Endothelial cell of umbilical vein (primary cell): ENCODE results near the gene TSPAN31. TPM values are rescaled to one million over a fixed set of nuclear protein-coding genes. Genes with fewer than 3 reads are reported as not detected.

Experiments
- BruUV-seq: library from RNA; stranded (reverse); fragments of 400-500 nt; replicated peaks from 2 replicates; lab custom pipeline; 2021; lab: Mats Ljungman, UMichigan
- CTCF ChIA-PET: fragments of 300-600, 350-600 bp; sonication (Branson Sonifier 250); formaldehyde crosslinking; loops from one replicate; lab custom pipeline; 2021; ENCODE audit warnings: antibody characterized with exemption, inconsistent platforms; lab: Charles Lee
- POLR2A ChIA-PET: fragments of 300-600, 350-600 bp; sonication (Branson Sonifier 250); formaldehyde crosslinking; loops from one replicate; lab custom pipeline; 2021; ENCODE audit warnings: antibody characterized with exemption, inconsistent platforms; lab: Charles Lee
- DNase-seq: peaks from one replicate; pipeline ENCODE4 v3.0.0-alpha.2; 2011; ENCODE audit warnings: low read depth, low spot score
- FAIRE-seq: peaks from 2 replicates; lab custom pipeline; 2011; peaks lifted over from hg19 to GRCh38; lab: Jason Lieb, UNC
- H2AFZ ChIP-seq: 2 replicates; pipeline ENCODE4 v1.6.0; 2012; ENCODE audit warnings: low read depth, low read length, control low read depth, inconsistent platforms
- H3K27ac ChIP-seq: 2 replicates; pipeline ENCODE4 v1.5.1; 2011; ENCODE audit warnings: low read depth, mild to moderate bottlenecking, control low read depth, low read length, moderate library complexity; ENCODE audit not compliant: insufficient read depth
- H3K27me3 ChIP-seq, 2 experiments: 2 replicates each; pipeline versions ENCODE4 v1.6.0 to v1.6.1; 2011; ENCODE audit warnings: low read length in 2 of 2, mixed read lengths in 1 of 2; ENCODE audit not compliant: control insufficient read depth in 2 of 2, insufficient read depth in 2 of 2
- H3K36me3 ChIP-seq, 2 experiments: 2 replicates in 1 of 2; 3 replicates in 1 of 2; pipeline ENCODE4 v1.5.1; 2011; ENCODE audit warnings: low read length in 2 of 2, mild to moderate bottlenecking in 1 of 2, moderate library complexity in 1 of 2; ENCODE audit not compliant: control insufficient read depth in 2 of 2, insufficient read depth in 2 of 2; ENCODE audit errors: extremely low read depth in 1 of 2
- H3K4me1 ChIP-seq: 3 replicates; pipeline ENCODE4 v1.5.1; 2011; ENCODE audit warnings: mild to moderate bottlenecking, low read length; ENCODE audit not compliant: control insufficient read depth, insufficient read depth; ENCODE audit errors: extremely low read depth
- H3K4me2 ChIP-seq: 2 replicates; pipeline ENCODE4 v1.6.1; 2011; ENCODE audit warnings: low read length, control low read depth, mixed read lengths; ENCODE audit not compliant: insufficient read depth
- H3K4me3 ChIP-seq, 3 experiments: fragments of 200-600 bp in 1 of 3; sonication (generic), shearing (Covaris generic) in 1 of 3; replicated peaks in 1 of 3; 2 replicates each; pipeline ENCODE4 v1.5.1; 2011 to 2016; ENCODE audit warnings: control low read depth in 3 of 3, low read length in 3 of 3, mild to moderate bottlenecking in 2 of 3, inconsistent platforms in 1 of 3, low read depth in 1 of 3, moderate library complexity in 1 of 3; ENCODE audit not compliant: insufficient read depth in 1 of 3
- H3K79me2 ChIP-seq: 2 replicates; pipeline ENCODE4 v1.6.0; 2012; ENCODE audit warnings: low read length, inconsistent platforms; ENCODE audit not compliant: control insufficient read depth, insufficient read depth
- H3K9ac ChIP-seq: replicated peaks from 2 replicates; pipeline ENCODE3; 2011; ENCODE audit warnings: low read length, control low read depth; ENCODE audit not compliant: insufficient read depth; ENCODE audit errors: extremely low read depth
- H3K9me1 ChIP-seq: replicated peaks from 3 replicates; pipeline ENCODE4 v1.6.0; 2011; ENCODE audit warnings: mild to moderate bottlenecking, low read length; ENCODE audit not compliant: control insufficient read depth, insufficient read depth; ENCODE audit errors: extremely low read depth
- H3K9me3 ChIP-seq: replicated peaks from 2 replicates; pipeline ENCODE4 v1.5.1; 2012; ENCODE audit warnings: low read length, inconsistent platforms; ENCODE audit not compliant: control insufficient read depth, insufficient read depth
- H4K20me1 ChIP-seq: replicated peaks from 2 replicates; pipeline ENCODE3; 2011; ENCODE audit warnings: mild to moderate bottlenecking, low read length; ENCODE audit not compliant: control insufficient read depth, insufficient read depth; ENCODE audit errors: extremely low read depth
- CTCF ChIP-seq, 2 donors: IDR thresholded peaks; 1 replicate in 1 of 2; 2 replicates in 1 of 2; pipeline ENCODE4 v1.5.1; 2011; ENCODE audit warnings: low read length in 2 of 2, mild to moderate bottlenecking in 2 of 2, moderate library complexity in 2 of 2, control low read depth in 1 of 2, inconsistent platforms in 1 of 2, low read depth in 1 of 2; ENCODE audit not compliant: insufficient read depth in 1 of 2; ENCODE audit errors: extremely low read depth in 1 of 2
- EZH2 ChIP-seq: IDR thresholded peaks from 2 replicates; pipeline ENCODE4 v1.6.1; 2012; ENCODE audit warnings: borderline replicate concordance, low read depth, mild to moderate bottlenecking, moderate library complexity, low read length, inconsistent platforms; ENCODE audit not compliant: severe bottlenecking
- FOS ChIP-seq: IDR thresholded peaks from 2 replicates; pipeline ENCODE4 v1.6.1; 2011; ENCODE audit warnings: mild to moderate bottlenecking, low read length, moderate library complexity, borderline replicate concordance; ENCODE audit not compliant: insufficient read depth
- GATA2 ChIP-seq: IDR thresholded peaks from 2 replicates; pipeline ENCODE4 v1.7.0; 2011; ENCODE audit warnings: low read depth, mild to moderate bottlenecking, moderate library complexity, mixed read lengths, low read length; ENCODE audit not compliant: insufficient read length, insufficient read depth
- JUN ChIP-seq: IDR thresholded peaks from 2 replicates; pipeline ENCODE4 v1.6.1; 2011; ENCODE audit warnings: borderline replicate concordance, low read depth; ENCODE audit not compliant: insufficient read length, insufficient read depth
- MAX ChIP-seq: IDR thresholded peaks from 2 replicates; pipeline ENCODE4 v1.6.1; 2011; ENCODE audit not compliant: insufficient read depth, insufficient read length
- MYC ChIP-seq: IDR thresholded peaks from one replicate; pipeline ENCODE4 v1.6.1; 2011; ENCODE audit warnings: mild to moderate bottlenecking, low read depth, low read length
- POLR2A ChIP-seq: IDR thresholded peaks from 2 replicates; pipeline ENCODE4 v1.6.1; 2012; ENCODE audit warnings: low read depth, mild to moderate bottlenecking, control low read depth, low read length
- POLR2AphosphoS5 ChIP-seq: IDR thresholded peaks from 2 replicates; pipeline ENCODE4 v1.6.1; 2012; ENCODE audit warnings: low read depth, mild to moderate bottlenecking, control low read depth, low read length, moderate library complexity; ENCODE audit not compliant: insufficient read depth
- dilution Hi-C: fragments of 300-500 bp; cut with MboI; formaldehyde crosslinking; loops from one replicate; pipeline ENCODE4 v1.15.0; 2019; ENCODE audit warnings: low sequenced_read_pairs; ENCODE audit not compliant: extremely low pct_ligation_motif_present
- intact Hi-C: fragments of 100-400 bp; cut with micrococcal nuclease; formaldehyde crosslinking; loops from one replicate; pipeline ENCODE4 v1.10.0; 2022
- polyA plus RNA-seq, 4 experiments: library from polyadenylated mRNA; depleted of rRNA in 3 of 4; stranded (reverse) in 3 of 4; unstranded in 1 of 4; fragments of >200 nt; gene quantifications; 2 replicates each; pipeline versions ENCODE4 v1.2.1 to v1.2.3, GENCODE V29; 2011 to 2012; ENCODE audit warnings: missing spikeins in 1 of 4
- total RNA-seq: library from RNA; stranded (reverse); gene quantifications from 2 replicates; pipeline ENCODE4 v1.2.3, GENCODE V29; 2021

Gene TSPAN31
- total and polyA plus RNA-seq, 2 donors (not counting 3 experiments of a cell fraction or from before 2014, with no cell fraction given) = 15.0 to 43.9 TPM

GRCh38 chr12:57763881-57764661, 19.2 kb downstream of the TSPAN31 start:
- Histone ChIP-seq H4K20me1 (no peaks in the 10 kb centered on the region), H3K36me3 (peaks cover 0 to under 1% of the 10 kb centered on the region in 2 experiments), H3K4me3 (no peak overlapping the region), H2AFZ (no peak overlapping the region), H3K4me1 (peaks cover 17% of the 10 kb centered on the region), H3K4me2 (no peak overlapping the region), H3K79me2 (no peaks in the 10 kb centered on the region), H3K27me3 (peaks cover 35 to 38% of the 10 kb centered on the region in 2 experiments), H3K9ac (no peak overlapping the region), H3K9me1 (no peaks in the 10 kb centered on the region), H3K27ac (no peak overlapping the region), H3K9me3 (no peaks in the 10 kb centered on the region)
- BruUV-seq = no TSS peak
- TF ChIP-seq EZH2 (no peak), MYC (no peak), FOS (no peak), GATA2 (no peak), POLR2A (no peak), CTCF (IDR thresholded peaks at IDR 0.05; ENCODE audit: extremely low read depth in 1 of 2, insufficient read depth in 1 of 2, low read depth in 1 of 2, low read length in 2 of 2) (no peak), MAX (no peak), JUN (no peak), POLR2AphosphoS5 (no peak)
- intact Hi-C loops (no loop called here), dilution Hi-C loops (no loop called here)
- ChIA-PET CTCF (interaction anchor here (0.7 to 4.6 kb wide), 3 partner anchors 8 to 19 kb away, joined by 3 to 48 read pairs (median 3); partner anchors contain the start of genes CDK4, MARCHF9 and TSFM), POLR2A (no interaction called here)
- FAIRE-seq = no peak
- DNase-seq = no peak
